ENCODE measurements around the gene PPP4R3A. TPM values are rescaled to one million over a fixed set of nuclear protein-coding genes. Genes with fewer than 3 reads are reported as not detected.
A peak's percentile ranks its signal among the peaks of the same experiment; 100 is the strongest.

PPP4R3A gene
- 100 to 1,000 TPM in 1 of 2 donors, 10 to 100 TPM in 1; 57.5 to 104 TPM for total RNA-seq

DNA sequence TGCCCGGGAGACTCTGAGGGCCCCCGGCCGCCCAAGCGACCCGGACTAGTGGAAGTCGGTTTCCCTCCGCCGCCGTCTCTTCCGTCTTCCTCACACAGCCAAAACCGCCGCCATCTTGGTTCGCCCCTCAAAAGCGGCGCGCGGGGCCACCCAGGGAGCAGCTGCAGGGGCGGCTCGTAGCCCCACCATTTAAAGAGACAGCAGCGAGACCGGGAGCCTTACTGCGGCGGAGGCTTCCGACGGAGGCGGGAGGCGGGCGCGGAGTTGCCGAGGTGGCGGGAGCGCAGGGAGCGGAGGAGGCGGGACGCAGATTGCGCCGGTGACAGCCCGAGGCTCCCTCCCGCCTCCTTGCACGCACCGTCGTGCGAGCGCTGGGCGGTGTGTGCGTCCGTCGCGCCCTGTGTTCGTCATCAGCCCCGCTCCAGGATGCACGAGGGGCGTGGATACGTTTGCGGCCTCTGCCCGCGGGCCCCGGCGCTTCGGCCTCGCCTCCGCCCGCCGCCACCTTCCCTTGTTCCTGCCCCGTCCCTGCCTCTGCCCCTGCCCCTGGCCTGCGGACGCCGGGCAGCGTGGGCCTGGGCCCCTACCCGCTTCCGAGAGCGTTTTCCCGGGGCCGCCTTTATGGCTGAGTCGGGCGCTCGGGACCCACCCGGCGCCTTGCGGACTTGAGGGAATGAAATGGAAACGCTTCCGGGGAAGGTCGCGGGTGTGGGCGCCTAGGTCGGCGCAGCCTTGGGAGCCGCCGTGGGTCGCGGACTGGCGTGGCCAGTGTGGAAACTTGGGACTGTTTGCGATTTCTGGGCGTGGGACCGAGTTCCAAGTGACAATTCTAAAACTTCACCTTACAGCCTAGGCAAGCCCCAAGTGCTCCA is at the start of gene PPP4R3A:
TSS of gene PPP4R3A (minus strand) at position 140 of the 872 bp plus-strand sequence. CDS start 663 bp downstream, outside the sequence.
- Histone ChIP-seq H3K4me1 (ENCODE audit: control insufficient read depth in 1 of 2, low read depth in 2 of 2) (peaks cover 29 to 35% of the 10 kb centered on the region in 2 donors), H3K36me3 (no peaks in the 10 kb centered on the region), H3K9me3 (no peaks in the 10 kb centered on the region), H3K4me3 (peak within 1 kb of the TSS; percentile 87), H3K27me3 (replicated peaks; ENCODE audit: insufficient read depth) (no peaks in the 10 kb centered on the region), H3K27ac (peak within 1 kb of the TSS; percentile 99 to 100)
- ATAC-seq (ENCODE audit: insufficient number of reproducible peaks, low FRiP score, low read depth) (peak; percentile 91), DNase-seq (ENCODE audit: low spot score) (peak; percentile 81)
- no peak for TF ChIP-seq CTCF (IDR thresholded peaks at IDR 0.05)

GRCh38 chr14:91555531-91555930 is 45.4 kb upstream of the PPP4R3A start:
- no peak for ATAC-seq (ENCODE audit: insufficient number of reproducible peaks, low FRiP score, low read depth)
- H3K4me3 ChIP-seq = no peak overlapping the region
- TF ChIP-seq CTCF (IDR thresholded peaks at IDR 0.05) = no peak
- H3K27ac ChIP-seq = no peak overlapping the region
- no peak for DNase-seq (ENCODE audit: low spot score)
- no peaks in the 10 kb centered on the region for H3K36me3 ChIP-seq
- peaks cover 3% of the 10 kb centered on the region for H3K9me3 ChIP-seq
- no peaks in the 10 kb centered on the region for H3K27me3 ChIP-seq (replicated peaks; ENCODE audit: insufficient read depth)
- H3K4me1 ChIP-seq (ENCODE audit: control insufficient read depth in 1 of 2, low read depth in 2 of 2) = no peaks in the 10 kb centered on the region

- Histone ChIP-seq H3K36me3 (no peaks in the 10 kb centered on the region), H3K9me3 (peaks cover 3% of the 10 kb centered on the region), H3K27me3 (replicated peaks; ENCODE audit: insufficient read depth) (no peaks in the 10 kb centered on the region), H3K4me3 (no peak overlapping the region), H3K27ac (no peak overlapping the region), H3K4me1 (ENCODE audit: control insufficient read depth in 1 of 2, low read depth in 2 of 2) (no peaks in the 10 kb centered on the region)
- ATAC-seq (ENCODE audit: insufficient number of reproducible peaks, low FRiP score, low read depth) (no peak), DNase-seq (ENCODE audit: low spot score) (no peak)
- TF ChIP-seq CTCF (IDR thresholded peaks at IDR 0.05) = no peak
Measured at GRCh38 chr14:91554535-91555332, 44.6 kb upstream of the PPP4R3A start.

DNA sequence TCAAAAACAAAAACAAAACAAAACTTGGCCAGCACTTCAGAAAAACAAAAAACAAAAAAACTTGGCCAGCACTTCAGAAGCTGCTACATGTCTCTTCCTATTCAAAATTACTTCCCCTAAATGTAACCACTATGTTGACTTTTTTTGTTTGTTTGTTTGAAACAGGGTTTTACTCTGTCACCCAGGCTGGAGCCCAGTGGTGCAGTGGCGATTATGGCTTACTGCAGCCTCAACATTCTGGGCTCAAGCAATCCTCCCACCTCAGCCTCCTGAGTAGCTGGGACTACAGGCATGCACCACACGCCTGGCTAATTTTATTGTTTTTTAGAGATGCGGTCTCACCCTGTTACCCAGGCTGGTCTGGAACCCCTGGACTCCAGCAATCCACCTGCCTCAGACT is 38.0 kb upstream of the PPP4R3A start:
- Histone ChIP-seq H3K4me1 (ENCODE audit: control insufficient read depth in 1 of 2, low read depth in 2 of 2) (no peaks in the 10 kb centered on the region), H3K36me3 (no peaks in the 10 kb centered on the region), H3K9me3 (no peaks in the 10 kb centered on the region), H3K4me3 (no peak overlapping the region), H3K27me3 (replicated peaks; ENCODE audit: insufficient read depth) (no peaks in the 10 kb centered on the region), H3K27ac (no peak overlapping the region)
- DNase-seq (ENCODE audit: low spot score) = no peak
- TF ChIP-seq CTCF (IDR thresholded peaks at IDR 0.05) = no peak
- no peak for ATAC-seq (ENCODE audit: insufficient number of reproducible peaks, low FRiP score, low read depth)

Measured in thoracic aorta (tissue), 2 donors.